ENCODE results near the gene FYCO1.

FYCO1 gene

DNA sequence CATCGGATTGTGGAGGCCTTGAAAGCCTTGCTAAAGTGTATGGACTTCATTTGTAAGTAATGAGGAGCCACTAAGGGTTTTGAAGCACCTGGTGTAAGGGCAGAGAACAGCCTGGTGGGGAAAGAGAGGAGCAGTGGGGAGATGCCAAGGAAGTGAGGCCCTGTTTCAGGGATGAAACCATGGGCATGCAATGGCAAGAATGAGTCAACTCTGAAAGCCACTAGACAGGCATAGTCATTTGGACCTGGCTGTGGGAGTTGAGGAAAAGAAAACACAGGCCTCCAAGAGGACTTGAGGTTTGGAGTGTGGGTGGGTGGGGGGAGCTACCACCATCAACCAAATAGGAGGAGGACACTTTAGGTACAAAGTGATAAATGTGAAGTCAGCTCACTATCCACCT, 24.1 kb upstream of the FYCO1 start:
- no peak overlapping the region for H2BK15ac ChIP-seq (replicated peaks; ENCODE audit: low read depth)
- no peak overlapping the region for H4K5ac ChIP-seq (ENCODE audit: low read length)
- H3K4ac ChIP-seq (ENCODE audit: low read depth, low read length), result no peak overlapping the region
- no peak overlapping the region for H3K4me3 ChIP-seq (ENCODE audit: low read length)
- no peak overlapping the region for H3K18ac ChIP-seq (ENCODE audit: low read length)
- DNase-seq, result no peak
- H2BK120ac ChIP-seq (ENCODE audit: low read depth, low read length), result no peak overlapping the region
- H3K56ac ChIP-seq (ENCODE audit: low read length), result no peak overlapping the region
- H3K4me1 ChIP-seq (ENCODE audit: control insufficient read depth, low read depth, low read length), result no peaks in the 10 kb centered on the region
- no peaks in the 10 kb centered on the region for H3K79me2 ChIP-seq (ENCODE audit: control insufficient read depth, insufficient read depth, low read length)
- H2BK5ac ChIP-seq (ENCODE audit: low read length), result no peak overlapping the region
- no peaks in the 10 kb centered on the region for H3K79me1 ChIP-seq (ENCODE audit: low read length)
- H3K9ac ChIP-seq (ENCODE audit: low read length), result no peak overlapping the region
- no peak overlapping the region for H3K4me2 ChIP-seq (ENCODE audit: low read length)
- H3K36me3 ChIP-seq (ENCODE audit: control insufficient read depth, insufficient read depth, low read length), result no peaks in the 10 kb centered on the region
- H4K8ac ChIP-seq (ENCODE audit: low read depth, low read length), result no peak overlapping the region
- H3K27me3 ChIP-seq (ENCODE audit: insufficient read depth, low read length, poor library complexity), result no peaks in the 10 kb centered on the region
- no peak overlapping the region for H3K23ac ChIP-seq (ENCODE audit: low read length)
- H3K27ac ChIP-seq (ENCODE audit: low read depth, low read length), result no peak overlapping the region
- no peak overlapping the region for H2AK5ac ChIP-seq (ENCODE audit: low read length)
- no CpG with 5 or more reads among the region's 1 CpG for WGBS (ENCODE audit: extremely low coverage, insufficient coverage, low lambda C conversion rate)

- H3K56ac ChIP-seq (ENCODE audit: low read length), result no peak overlapping the region
- no peaks in the 10 kb centered on the region for H3K79me2 ChIP-seq (ENCODE audit: control insufficient read depth, insufficient read depth, low read length)
- no peak overlapping the region for H3K23ac ChIP-seq (ENCODE audit: low read length)
- no peak overlapping the region for H2BK5ac ChIP-seq (ENCODE audit: low read length)
- no peak overlapping the region for H3K27ac ChIP-seq (ENCODE audit: low read depth, low read length)
- H3K27me3 ChIP-seq (ENCODE audit: insufficient read depth, low read length, poor library complexity), result no peaks in the 10 kb centered on the region
- no peak overlapping the region for H2AK5ac ChIP-seq (ENCODE audit: low read length)
- no peak overlapping the region for H3K4me2 ChIP-seq (ENCODE audit: low read length)
- H2BK15ac ChIP-seq (replicated peaks; ENCODE audit: low read depth), result no peak overlapping the region
- H3K4me1 ChIP-seq (ENCODE audit: control insufficient read depth, low read depth, low read length), result no peaks in the 10 kb centered on the region
- H3K4me3 ChIP-seq (ENCODE audit: low read length), result no peak overlapping the region
- no CpG with 5 or more reads among the region's 2 CpGs for WGBS (ENCODE audit: extremely low coverage, insufficient coverage, low lambda C conversion rate)
- no peak overlapping the region for H3K18ac ChIP-seq (ENCODE audit: low read length)
- H3K79me1 ChIP-seq (ENCODE audit: low read length), result no peaks in the 10 kb centered on the region
- no peak overlapping the region for H4K8ac ChIP-seq (ENCODE audit: low read depth, low read length)
- no peaks in the 10 kb centered on the region for H3K36me3 ChIP-seq (ENCODE audit: control insufficient read depth, insufficient read depth, low read length)
- no peak overlapping the region for H3K4ac ChIP-seq (ENCODE audit: low read depth, low read length)
- no peak for DNase-seq
- no peak overlapping the region for H4K5ac ChIP-seq (ENCODE audit: low read length)
- H3K9ac ChIP-seq (ENCODE audit: low read length), result no peak overlapping the region
- no peak overlapping the region for H2BK120ac ChIP-seq (ENCODE audit: low read depth, low read length)
Measured at GRCh38 chr3:46017720-46018119, 22.1 kb upstream of the FYCO1 start.

GRCh38 chr3:46013316-46014094, 17.9 kb upstream of the FYCO1 start:
- no peak for DNase-seq
- no peaks in the 10 kb centered on the region for H3K79me1 ChIP-seq (ENCODE audit: low read length)
- no CpG with 5 or more reads among the region's 7 CpGs for WGBS (ENCODE audit: extremely low coverage, insufficient coverage, low lambda C conversion rate)

DNA sequence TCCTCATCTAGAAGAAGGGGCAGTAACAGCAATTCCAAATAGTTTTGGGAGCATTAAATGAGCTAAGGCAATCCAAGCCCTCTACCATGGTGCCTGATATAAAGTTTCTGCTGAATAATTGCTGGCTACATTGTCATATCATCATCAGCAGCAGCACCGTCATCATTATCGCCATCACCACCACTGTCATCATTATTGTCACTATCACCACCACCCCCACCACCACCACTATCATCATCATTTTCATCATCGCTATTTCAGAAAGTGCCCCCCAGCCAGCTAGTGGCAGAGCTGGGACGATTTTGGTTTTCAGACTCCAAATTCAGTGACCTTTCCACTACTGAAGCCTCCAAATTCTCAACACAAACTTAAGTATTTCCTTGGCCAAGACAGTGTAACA, 16.6 kb upstream of the FYCO1 start:
- Histone ChIP-seq H4K5ac (ENCODE audit: low read length) (no peak overlapping the region), H3K4me3 (ENCODE audit: low read length) (no peak overlapping the region), H2AK5ac (ENCODE audit: low read length) (no peak overlapping the region)

More at GRCh38 chr3:46013316-46014094, 17.9 kb upstream of the FYCO1 start:
- Histone ChIP-seq H3K4me2 (ENCODE audit: low read length) (no peak overlapping the region), H3K56ac (ENCODE audit: low read length) (no peak overlapping the region), H3K36me3 (ENCODE audit: control insufficient read depth, insufficient read depth, low read length) (no peaks in the 10 kb centered on the region), H3K4ac (ENCODE audit: low read depth, low read length) (no peak overlapping the region), H3K18ac (ENCODE audit: low read length) (no peak overlapping the region), H3K4me1 (ENCODE audit: control insufficient read depth, low read depth, low read length) (no peaks in the 10 kb centered on the region), H3K27me3 (ENCODE audit: insufficient read depth, low read length, poor library complexity) (no peaks in the 10 kb centered on the region), H4K8ac (ENCODE audit: low read depth, low read length) (no peak overlapping the region), H2BK15ac (replicated peaks; ENCODE audit: low read depth) (no peak overlapping the region), H3K27ac (ENCODE audit: low read depth, low read length) (no peak overlapping the region), H4K5ac (ENCODE audit: low read length) (no peak overlapping the region), H2AK5ac (ENCODE audit: low read length) (no peak overlapping the region), H2BK5ac (ENCODE audit: low read length) (no peak overlapping the region), H3K9ac (ENCODE audit: low read length) (no peak overlapping the region), H3K23ac (ENCODE audit: low read length) (no peak overlapping the region), H2BK120ac (ENCODE audit: low read depth, low read length) (no peak overlapping the region), H3K4me3 (ENCODE audit: low read length) (no peak overlapping the region), H3K79me2 (ENCODE audit: control insufficient read depth, insufficient read depth, low read length) (no peaks in the 10 kb centered on the region)

DNA sequence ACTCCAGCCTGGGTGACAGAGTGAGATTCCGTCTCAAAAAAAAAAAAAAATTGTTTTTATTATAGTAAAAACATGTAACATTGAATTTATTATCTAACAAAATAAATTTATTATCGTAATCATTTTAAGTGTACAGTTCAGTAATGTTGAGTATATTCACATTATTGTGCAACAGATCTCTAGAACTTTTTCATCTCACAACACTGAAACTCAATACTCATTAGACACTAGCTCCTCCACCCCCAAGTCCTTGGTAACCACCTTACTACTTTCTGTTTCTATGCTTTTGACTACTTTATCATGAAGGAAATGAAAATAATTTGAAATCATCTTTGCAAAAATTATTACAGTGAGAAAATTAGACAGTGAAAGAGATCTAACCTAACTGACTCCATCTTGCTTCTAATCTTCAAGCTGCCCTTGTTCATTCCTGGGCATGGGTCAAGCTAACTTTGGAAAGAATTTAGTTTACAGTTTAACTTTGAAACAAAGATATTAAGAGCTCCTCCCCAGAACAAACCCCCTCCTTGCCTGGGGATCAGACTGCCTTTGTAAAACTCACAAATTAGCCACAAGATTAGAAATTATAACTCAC, 15.0 kb upstream of the FYCO1 start:
- Histone ChIP-seq H3K4ac (ENCODE audit: low read depth, low read length) (no peak overlapping the region), H4K8ac (ENCODE audit: low read depth, low read length) (no peak overlapping the region), H3K79me2 (ENCODE audit: control insufficient read depth, insufficient read depth, low read length) (no peaks in the 10 kb centered on the region), H3K4me1 (ENCODE audit: control insufficient read depth, low read depth, low read length) (no peaks in the 10 kb centered on the region), H3K36me3 (ENCODE audit: control insufficient read depth, insufficient read depth, low read length) (no peaks in the 10 kb centered on the region), H3K9ac (ENCODE audit: low read length) (no peak overlapping the region), H3K18ac (ENCODE audit: low read length) (no peak overlapping the region), H2AK5ac (ENCODE audit: low read length) (no peak overlapping the region), H3K23ac (ENCODE audit: low read length) (no peak overlapping the region), H3K27me3 (ENCODE audit: insufficient read depth, low read length, poor library complexity) (no peaks in the 10 kb centered on the region), H2BK120ac (ENCODE audit: low read depth, low read length) (no peak overlapping the region), H3K79me1 (ENCODE audit: low read length) (no peaks in the 10 kb centered on the region), H2BK15ac (replicated peaks; ENCODE audit: low read depth) (no peak overlapping the region), H3K56ac (ENCODE audit: low read length) (no peak overlapping the region), H3K4me2 (ENCODE audit: low read length) (no peak overlapping the region), H4K5ac (ENCODE audit: low read length) (no peak overlapping the region), H3K4me3 (ENCODE audit: low read length) (no peak overlapping the region), H2BK5ac (ENCODE audit: low read length) (no peak overlapping the region), H3K27ac (ENCODE audit: low read depth, low read length) (no peak overlapping the region)
- no CpG with 5 or more reads among the region's 2 CpGs for WGBS (ENCODE audit: extremely low coverage, insufficient coverage, low lambda C conversion rate)
- DNase-seq, result no peak

More for the DNA sequence above, 16.6 kb upstream of the FYCO1 start:
- WGBS (ENCODE audit: extremely low coverage, insufficient coverage, low lambda C conversion rate), result no CpG with 5 or more reads among the region's 4 CpGs
- H2BK5ac ChIP-seq (ENCODE audit: low read length), result no peak overlapping the region
- no peak overlapping the region for H4K8ac ChIP-seq (ENCODE audit: low read depth, low read length)
- no peaks in the 10 kb centered on the region for H3K27me3 ChIP-seq (ENCODE audit: insufficient read depth, low read length, poor library complexity)
- H3K27ac ChIP-seq (ENCODE audit: low read depth, low read length), result no peak overlapping the region
- H3K79me1 ChIP-seq (ENCODE audit: low read length), result no peaks in the 10 kb centered on the region
- H3K4ac ChIP-seq (ENCODE audit: low read depth, low read length), result no peak overlapping the region
- no peak overlapping the region for H2BK120ac ChIP-seq (ENCODE audit: low read depth, low read length)
- no peaks in the 10 kb centered on the region for H3K36me3 ChIP-seq (ENCODE audit: control insufficient read depth, insufficient read depth, low read length)
- no peak overlapping the region for H3K4me2 ChIP-seq (ENCODE audit: low read length)
- H3K56ac ChIP-seq (ENCODE audit: low read length), result no peak overlapping the region
- no peak overlapping the region for H3K18ac ChIP-seq (ENCODE audit: low read length)
- H2BK15ac ChIP-seq (replicated peaks; ENCODE audit: low read depth), result no peak overlapping the region
- H3K4me1 ChIP-seq (ENCODE audit: control insufficient read depth, low read depth, low read length), result no peaks in the 10 kb centered on the region
- no peak for DNase-seq
- no peak overlapping the region for H3K9ac ChIP-seq (ENCODE audit: low read length)
- no peaks in the 10 kb centered on the region for H3K79me2 ChIP-seq (ENCODE audit: control insufficient read depth, insufficient read depth, low read length)
- H3K23ac ChIP-seq (ENCODE audit: low read length), result no peak overlapping the region
